GM12872 (cell line): ENCODE measurements around the gene PCDH9.

Experiments used
- CTCF ChIP-seq: IDR thresholded peaks from 3 replicates; pipeline ENCODE4 v1.5.1; 2011; ENCODE audit warnings: low read depth, mild to moderate bottlenecking, low read length, moderate library complexity; ENCODE audit not compliant: insufficient read depth

PCDH9 gene

DNA sequence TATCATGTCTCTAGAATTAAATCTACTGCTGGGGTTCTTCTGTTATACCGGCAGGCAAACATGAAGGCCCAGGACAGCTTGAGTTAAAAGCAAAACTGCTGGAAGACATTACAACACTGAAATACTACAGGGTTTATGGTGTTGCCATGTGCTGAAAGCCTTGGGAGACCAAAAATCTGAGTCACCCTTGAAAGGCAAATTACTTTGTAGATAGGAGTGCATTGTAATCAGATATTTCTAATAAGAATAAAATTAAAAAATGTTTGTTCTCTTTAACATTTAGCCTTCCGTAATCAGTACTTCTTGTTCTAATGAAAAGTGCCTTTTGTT lies 181.3 kb downstream of the PCDH9 start:
- TF ChIP-seq CTCF = no peak

DNA sequence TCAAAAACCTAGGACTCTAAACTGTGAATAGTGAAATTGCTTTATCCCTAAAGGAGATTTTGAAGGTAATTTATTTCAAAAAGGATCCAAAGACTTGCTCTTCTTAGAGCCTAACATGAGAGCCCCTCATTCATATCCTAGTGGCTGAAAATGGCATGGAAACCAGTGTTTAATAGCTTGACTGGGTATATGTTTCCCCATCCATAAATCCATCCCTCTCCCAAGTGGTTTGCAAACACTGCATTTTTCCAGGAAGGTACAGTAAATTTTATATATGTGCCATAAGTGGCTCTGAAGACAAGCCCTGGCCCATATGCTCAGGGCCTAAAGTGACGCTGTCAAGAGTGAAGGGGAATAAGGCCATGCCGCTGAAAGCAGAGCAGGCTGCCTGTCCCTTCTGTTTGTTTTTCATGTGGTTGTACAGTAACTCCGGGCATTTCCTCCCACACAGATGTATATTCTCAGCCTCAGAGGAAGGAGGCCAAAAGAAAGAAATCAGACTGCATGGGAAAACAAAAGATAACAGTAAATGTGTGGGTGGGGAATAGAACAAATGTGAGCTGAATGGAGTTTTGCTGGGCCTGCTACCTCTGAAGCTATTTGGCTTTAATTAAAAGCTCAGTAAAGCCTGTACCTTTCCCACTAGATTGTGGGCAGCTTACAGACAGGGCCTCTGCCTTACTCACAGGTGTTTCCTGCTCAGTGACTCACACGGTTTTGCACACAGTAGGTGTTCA lies 181.9 kb downstream of the PCDH9 start:
- peak; percentile 8; the same call in 1 of the 3 replicates for TF ChIP-seq CTCF

DNA sequence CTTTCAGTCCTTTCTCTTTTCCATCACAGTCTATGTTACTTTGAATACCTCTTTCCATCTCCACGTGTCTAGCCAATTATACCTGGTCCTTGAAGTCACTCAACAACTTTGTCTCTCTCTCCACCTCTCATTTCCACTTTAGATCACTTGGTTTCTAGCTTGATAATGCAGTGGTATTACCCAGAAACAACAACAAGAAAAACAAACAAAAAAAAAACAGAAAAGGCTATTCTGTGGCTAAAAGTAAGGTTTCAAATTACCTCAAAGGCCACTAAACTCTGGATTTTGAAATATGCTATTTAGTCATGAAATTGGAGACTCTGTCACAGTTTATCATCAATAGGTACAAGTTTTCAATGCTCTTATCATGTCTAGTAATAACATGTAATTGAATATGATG lies 184.8 kb downstream of the PCDH9 start:
- no peak for TF ChIP-seq CTCF

GRCh38 chr13:67043901-67044300 lies 186.2 kb downstream of the PCDH9 start:
- no peak for TF ChIP-seq CTCF

GRCh38 chr13:67042556-67042955 lies 187.6 kb downstream of the PCDH9 start:
- TF ChIP-seq CTCF = no peak

GRCh38 chr13:67036699-67037457 lies 193.3 kb downstream of the PCDH9 start:
- TF ChIP-seq CTCF = no peak

DNA sequence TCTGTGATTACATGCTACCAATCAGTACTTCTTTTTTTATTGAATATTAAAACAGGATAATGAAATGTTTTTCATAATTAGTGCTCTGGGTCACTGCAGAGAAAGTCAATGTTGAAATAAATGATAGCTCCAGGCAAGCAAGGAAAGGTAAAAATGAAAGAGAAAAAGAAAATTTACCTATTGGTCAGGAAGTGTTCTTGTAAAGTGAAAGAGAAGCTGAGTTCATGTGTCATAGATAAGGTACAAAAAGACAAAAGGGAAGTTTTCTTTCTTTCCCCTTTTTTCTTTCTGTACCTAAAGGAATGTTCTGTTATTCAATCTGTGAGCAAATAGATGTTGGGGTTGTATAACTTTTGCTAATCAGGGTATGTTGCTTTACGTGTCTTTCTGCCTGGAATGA lies 197.0 kb downstream of the PCDH9 start:
- no peak for TF ChIP-seq CTCF
